GM19328 (cell line): ENCODE data around the gene QSOX2.
"Not testable (repeated sequence)": the region's sequence is repeated elsewhere in the genome, so short reads cannot be mapped to it uniquely, and the experiment has no call there.

Source experiments
- ATAC-seq: cut with Tn5 transposase; IDR thresholded peaks from one replicate; pipeline ENCODE4 v1.9.1; 2021; ENCODE audit warnings: mild to moderate bottlenecking, moderate library complexity; ENCODE audit not compliant: unreplicated experiment

Gene QSOX2

DNA sequence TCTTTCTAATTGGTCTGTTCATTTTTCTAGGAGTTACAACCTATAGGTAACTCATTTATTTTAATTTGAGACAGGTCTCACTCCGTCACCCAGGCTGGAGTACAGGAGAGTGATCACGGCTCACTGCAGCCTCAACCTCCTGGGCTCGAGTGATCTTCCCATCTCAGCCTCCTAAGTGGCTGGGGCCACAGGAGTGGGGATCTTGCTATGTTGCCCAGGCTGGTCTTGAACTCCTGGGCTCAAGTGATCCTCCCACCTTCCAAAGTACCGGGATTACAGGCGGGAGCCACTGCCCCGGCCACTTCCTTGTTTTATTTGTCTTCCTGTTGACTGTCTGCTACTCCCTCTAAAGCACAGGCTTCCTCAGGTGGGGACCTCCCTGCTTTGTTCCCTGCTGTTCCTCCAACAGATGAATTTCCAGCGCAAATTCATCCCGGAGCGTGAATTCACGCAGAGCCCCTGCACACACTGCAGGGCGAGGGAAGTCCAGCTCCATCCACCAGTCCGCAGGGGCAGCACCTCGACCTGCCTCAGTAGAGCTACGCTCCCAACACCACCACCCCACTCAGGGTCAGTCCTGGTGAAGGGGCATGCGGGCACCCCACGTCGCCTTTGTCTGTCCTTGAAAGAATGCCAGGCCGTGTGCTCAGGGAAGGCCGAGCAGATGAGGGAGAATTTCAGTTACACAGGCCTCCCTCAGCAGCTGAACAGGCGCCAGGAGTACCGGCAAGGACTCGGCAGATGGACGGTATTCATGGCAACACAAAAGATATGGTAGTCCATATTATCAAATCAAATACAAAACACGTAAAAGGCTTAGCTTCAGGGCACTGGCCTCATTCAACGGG lies 6.3 kb downstream of the QSOX2 start:
- no peak for ATAC-seq

DNA sequence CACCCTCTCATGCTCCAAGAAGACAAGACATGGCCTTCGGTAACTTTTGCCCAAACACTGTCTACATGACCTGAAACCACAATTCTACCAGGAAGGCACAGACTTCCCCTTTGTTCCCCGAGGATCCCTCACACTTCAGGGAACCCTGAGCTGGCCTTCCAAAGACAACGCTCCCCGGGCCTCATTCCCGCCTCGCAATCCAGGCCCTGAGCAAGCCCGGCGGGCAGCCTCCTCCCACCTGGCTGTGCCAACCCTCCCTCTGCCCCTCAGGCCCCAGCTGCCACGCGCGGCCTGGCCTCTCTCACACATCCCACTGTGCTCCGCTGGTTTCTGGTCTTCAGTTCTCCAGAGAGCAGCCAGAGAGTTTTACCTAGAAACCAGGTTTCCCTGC lies 7.3 kb downstream of the QSOX2 start:
- ATAC-seq = no peak

DNA sequence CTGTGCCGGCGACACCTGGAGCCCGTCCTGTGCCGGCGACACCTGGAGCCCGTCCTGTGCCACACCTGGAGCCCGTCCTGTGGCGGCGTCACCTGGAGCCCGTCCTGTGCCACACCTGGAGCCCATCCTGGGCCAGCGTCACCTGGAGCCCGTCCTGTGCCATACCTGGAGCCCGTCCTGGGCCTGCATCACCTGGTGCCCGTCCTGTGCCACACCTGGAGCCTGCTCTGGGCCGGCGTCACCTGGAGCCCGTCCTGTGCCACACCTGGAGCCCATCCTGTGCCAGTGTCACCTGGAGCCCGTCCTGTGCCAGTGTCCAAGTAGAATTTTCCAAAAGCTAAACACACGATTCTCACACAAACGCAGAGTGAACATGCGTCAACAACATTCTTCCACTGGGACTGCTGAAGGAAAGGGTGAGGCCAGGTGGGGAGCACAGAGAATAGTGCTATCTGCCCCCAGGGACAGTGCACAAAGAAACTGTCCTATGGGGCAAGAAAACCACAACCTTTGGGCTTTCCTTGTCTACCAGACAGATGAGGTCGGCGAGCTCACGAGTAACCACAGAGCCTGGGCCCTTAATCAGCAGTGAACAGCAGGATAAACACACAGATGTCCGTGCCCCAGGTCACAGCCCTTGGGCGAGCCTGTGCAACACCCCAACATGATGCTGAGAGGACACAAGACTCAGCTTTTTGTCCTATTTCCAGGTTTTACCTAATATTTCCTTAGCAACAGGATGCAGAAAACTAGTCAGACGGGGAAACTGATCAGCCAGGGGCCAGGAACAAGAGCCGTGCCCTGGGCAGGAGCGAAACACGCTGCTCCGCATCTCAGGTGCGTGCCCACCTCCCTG lies 7.9 kb downstream of the QSOX2 start:
- no peak for ATAC-seq

DNA sequence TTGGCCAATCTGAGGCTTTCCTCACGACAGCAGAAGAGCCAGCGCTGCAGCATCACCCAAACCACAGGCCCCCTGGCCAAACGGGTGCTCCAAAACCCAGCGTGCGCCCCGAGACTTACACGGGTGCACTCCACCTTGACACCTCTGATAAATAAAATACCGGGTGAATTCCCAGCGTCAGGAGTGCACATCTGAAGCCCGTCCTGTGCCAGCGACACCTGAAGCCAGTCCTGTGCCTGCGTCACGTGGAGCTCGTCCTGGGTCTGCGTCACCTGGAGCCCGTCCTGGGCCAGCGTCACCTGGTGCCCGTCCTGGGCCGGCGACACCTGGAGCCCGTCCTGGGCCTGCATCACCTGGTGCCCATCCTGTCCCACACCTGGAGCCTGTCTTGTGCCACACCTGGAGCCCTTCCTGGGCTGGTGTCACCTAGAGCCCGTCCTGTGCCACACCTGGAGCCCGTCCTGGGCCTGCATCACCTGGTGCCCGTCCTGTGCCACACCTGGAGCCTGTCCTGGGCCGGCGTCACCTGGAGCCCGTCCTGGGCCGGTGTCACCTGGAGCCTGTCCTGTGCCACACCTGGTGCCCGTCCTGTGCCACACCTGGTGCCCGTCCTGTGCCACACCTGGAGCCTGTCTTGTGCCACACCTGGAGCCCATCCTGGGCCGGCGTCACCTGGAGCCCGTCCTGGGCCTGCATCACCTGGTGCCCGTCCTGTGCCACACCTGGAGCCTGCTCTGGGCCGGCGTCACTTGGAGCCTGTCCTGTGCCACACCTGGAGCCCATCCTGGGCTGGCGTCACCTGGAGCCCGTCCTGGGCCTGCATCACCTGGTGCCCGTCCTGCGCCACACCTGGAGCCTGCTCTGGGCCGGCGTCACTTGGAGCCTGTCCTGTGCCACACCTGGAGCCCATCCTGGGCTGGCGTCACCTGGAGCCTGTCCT lies 8.9 kb downstream of the QSOX2 start:
- not testable (repeated sequence) for ATAC-seq

- ATAC-seq = no peak
Measured at GRCh38 chr9:136235709-136236455, 9.7 kb downstream of the QSOX2 start.

- ATAC-seq = no peak
Measured at GRCh38 chr9:136235171-136235570, 10.4 kb downstream of the QSOX2 start.

DNA sequence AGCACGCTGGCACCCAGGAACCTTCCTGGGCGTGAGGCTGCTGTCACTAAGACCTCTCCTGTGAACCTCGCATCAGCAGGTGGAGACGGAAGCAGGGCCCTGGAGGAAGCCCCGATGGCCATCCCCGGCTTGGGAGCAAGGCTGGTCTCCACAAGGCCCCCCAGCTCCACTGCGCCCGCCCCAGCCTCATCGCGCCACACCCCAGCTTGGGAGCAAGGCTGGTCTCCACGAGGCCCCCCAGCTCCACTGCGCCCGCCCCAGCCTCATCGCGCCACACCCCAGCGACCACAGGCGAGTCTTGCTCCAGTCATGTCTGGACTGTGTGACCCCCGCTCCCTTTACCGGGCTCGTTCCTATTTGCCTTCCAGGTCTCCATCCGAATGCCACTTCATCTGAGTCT lies 11.0 kb downstream of the QSOX2 start:
- ATAC-seq = no peak

- ATAC-seq = no peak
Measured at GRCh38 chr9:136233868-136234267, 11.7 kb downstream of the QSOX2 start.

GRCh38 chr9:136233411-136233810 lies 12.2 kb downstream of the QSOX2 start:
- ATAC-seq = no peak

DNA sequence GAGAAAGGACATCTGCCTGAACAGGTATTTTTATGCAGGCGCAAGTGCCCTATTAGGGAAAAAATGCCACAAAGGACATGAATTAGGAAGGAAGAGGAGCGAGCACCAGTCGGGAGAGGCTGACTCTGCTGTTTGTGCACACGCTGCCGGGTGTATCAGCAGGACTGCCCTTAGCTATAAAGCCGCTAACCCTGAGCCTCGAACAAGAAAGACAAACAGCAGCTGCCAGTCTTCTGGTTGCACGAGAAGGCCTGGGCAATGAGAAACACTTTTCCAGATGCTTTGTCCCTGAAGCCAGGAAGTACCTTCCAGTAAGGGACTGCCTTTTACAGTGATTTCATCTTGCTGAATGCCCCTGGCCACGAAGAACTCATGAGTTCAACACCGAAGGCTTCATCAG lies 12.6 kb downstream of the QSOX2 start:
- no peak for ATAC-seq

DNA sequence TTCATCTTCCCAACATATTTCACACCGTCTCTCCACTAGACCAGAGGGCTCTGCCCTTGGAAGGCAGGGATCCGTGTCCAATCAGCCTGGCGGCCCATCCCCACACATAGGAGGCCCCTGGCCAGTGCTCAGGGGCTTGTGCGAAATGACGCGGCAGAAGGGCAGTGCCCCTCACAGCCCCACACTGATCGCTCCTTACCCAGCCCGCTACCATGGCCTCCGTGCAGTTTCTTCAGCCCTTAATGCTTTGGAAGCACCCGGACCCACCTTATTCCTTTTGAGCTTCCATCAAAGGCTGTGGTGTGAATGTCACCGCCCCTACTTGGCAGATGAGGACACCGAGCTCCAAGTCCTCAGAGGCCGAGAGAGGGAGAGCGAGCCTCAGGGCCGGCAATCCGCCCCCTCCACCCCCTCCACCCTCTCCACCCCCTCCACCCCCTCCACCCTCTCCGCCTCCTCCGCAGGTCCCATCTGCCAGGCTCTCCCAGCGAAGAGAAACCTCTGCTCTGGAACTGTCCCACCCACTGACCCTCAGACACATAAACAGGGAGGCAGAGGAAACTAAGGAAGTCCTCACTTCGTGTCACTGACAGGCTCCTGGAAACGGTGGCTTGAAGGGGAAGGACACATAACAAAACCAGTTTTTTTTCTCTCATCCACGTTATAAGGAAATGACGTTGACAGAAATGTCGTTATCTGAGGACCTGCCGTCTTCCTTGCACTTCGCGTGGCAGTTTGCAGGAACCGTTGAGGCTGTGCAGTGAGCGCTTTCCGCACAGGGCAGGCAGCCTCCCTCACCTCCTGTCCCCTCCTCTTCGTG lies 13.9 kb downstream of the QSOX2 start:
- ATAC-seq = no peak

- ATAC-seq = no peak
Measured at GRCh38 chr9:136230773-136231172, 14.8 kb downstream of the QSOX2 start.

- ATAC-seq = no peak
Measured at GRCh38 chr9:136230365-136230764, 15.2 kb downstream of the QSOX2 start.

DNA sequence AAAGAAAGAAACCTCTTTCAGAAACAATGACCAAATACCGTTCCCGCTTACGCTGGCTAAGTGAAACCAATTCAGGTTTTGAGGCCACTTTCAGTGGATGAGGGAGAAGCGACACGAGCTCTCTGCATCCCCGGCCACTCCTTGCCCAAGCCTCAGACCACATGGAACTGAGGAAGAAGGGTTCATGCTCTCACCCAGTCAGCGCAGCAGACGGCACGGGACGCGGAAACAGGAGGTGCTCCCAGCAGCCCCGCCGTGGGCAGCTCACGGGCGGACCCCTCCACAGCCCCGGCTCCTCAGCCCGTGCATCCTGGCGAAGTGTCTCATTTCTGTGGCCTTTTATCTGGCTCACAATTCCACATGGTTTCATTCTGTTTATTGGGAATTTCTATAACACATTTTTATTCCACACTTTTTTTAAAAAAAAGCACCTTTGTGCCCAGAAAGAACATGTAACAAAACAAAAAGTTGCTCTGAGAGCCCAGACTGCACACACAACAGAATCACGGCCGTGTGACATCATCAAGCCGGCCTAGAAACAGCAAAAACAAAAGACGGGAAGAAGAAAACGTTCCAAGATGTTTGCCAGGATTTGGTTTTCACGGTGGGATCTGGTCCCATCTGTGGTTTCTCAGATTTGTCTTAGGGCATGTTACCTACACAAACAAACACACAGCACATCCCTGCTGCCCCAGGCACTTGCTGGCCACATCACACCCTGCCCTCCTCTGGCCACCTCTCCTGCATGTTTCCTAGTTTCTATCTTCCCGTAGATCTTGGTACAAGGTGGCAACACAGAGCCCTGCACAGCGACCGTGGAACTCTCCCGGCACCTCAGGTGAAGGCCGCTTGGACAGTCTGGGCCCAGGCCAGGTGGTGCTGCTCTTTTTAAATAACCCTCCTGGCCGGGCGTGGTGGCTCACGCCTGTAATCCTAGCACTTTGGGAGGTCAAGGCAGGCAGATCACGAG lies 16.2 kb downstream of the QSOX2 start:
- ATAC-seq = no peak

- ATAC-seq = no peak
Measured at GRCh38 chr9:136228107-136228875, 17.3 kb downstream of the QSOX2 start.

GRCh38 chr9:136226680-136227407 lies 18.8 kb downstream of the QSOX2 start:
- no peak for ATAC-seq
